GM18951 (cell line): ENCODE data around the gene HDDC3.

Source experiments
- POLR2A ChIP-seq: IDR thresholded peaks from 4 replicates; pipeline ENCODE4 v1.6.1; 2011; ENCODE audit warnings: mild to moderate bottlenecking; ENCODE audit not compliant: insufficient read length, insufficient read depth; ENCODE audit errors: extremely low read depth
- in situ Hi-C: fragments of 300-500 bp; cut with MboI; formaldehyde crosslinking; loops from one replicate; pipeline ENCODE4 v1.12.0; 2022; ENCODE audit warnings: low sequenced_read_pairs, mixed read lengths, inconsistent platforms; ENCODE audit not compliant: unreplicated experiment

HDDC3 gene

DNA sequence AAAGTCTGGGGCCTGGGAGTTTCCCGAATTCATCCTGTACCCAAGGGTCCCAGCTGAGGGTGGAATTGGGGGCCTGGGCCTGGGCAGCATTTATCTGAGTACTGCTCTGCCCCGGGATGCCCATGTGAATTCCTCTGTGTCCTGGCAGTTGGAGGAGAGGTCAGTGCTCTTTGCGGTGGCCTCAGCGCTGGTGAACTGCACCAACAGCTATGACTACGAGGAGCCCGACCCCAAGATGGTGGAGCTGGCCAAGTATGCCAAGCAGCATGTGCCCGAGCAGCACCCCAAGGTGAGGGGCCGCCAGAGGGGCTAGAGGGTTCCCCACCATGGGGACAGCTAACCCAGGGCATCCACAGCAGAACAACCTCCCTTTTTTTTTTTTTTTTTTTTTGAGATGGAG lies 16.2 kb upstream of the HDDC3 start:
- TF ChIP-seq POLR2A: no peak
- in situ Hi-C loops: no loop called here

DNA sequence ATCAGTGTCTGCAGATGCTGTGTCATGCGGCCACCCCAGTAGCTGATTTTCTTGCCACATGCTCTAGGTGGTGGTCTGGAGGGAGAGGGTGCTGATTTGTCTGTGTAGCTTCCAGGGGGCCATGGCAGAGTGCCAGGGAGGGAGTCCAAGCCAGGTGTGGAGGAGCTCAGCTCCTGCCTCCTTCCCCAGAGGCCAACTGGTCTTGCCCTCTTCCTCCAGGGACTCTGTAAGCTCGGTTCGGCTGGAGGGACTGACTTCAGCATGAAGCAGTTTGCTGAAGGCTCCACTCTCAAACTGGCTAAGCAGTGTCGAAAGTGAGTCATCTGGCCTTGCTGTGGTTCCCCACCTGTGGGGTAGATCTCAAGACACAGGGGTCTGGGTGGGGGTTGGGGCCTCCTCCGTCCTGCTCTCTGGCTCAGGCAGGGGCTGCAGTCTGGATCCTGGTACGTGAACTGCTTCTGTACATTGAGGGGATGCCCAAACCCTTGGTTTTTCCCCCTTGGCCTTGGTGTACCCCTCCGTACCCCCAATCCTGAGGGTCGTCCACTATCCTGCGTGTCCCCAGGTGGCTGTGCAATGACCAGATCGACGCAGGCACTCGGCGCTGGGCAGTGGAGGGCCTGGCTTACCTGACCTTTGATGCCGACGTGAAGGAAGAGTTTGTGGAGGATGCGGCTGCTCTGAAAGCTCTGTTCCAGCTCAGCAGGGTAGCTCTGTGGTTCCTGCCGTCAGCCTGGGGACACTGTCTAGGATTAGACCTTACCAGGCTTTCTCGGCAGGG lies 15.4 kb upstream of the HDDC3 start:
- TF ChIP-seq POLR2A: no peak
- in situ Hi-C loops: no loop called here

DNA sequence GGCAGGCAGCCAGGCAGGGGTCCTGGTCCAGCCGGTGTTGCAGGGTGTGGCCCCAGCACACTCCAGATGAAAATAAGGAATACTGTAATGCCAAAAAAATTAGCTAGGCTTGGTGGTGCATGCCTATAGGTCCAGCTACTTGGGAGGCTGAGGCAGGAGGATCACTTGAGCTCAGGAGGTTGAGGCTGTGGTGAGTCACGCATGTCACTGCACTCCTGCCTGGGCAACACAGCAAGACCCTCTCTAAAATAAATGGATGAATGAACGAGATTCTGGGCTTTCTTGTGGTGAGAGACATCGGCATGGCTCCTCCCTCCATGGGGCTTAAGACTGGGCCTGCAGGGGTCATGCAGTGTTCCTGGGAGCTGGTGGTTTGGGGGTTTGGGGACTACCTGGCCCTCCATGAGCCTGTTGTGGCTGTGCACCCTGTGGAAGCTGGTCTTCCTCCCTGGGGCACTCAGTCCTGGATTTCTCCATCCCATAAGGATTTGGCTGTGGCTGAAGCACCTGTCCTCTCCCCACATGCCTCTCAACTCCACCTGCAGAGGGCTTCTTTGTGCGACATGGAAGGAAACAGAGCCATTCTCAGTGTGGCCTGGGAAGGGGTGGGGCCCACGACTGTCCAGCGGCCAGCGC lies 14.7 kb upstream of the HDDC3 start:
- in situ Hi-C loops: no loop called here
- TF ChIP-seq POLR2A: no peak

DNA sequence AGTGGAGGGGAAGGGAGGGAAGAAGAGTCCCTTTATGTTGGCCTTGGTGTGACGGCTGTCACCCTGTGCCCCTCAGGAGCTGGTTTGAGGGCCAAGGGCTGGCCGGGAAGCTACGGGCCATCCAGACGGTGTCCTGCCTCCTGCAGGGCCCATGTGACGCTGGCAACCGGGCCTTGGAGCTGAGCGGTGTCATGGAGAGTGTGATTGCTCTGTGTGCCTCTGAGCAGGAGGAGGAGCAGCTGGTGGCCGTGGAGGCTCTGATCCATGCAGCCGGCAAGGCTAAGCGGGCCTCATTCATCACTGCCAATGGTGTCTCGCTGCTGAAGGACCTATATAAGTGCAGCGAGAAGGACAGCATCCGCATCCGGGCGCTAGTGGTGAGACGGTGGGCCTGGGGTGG lies 14.2 kb upstream of the HDDC3 start:
- TF ChIP-seq POLR2A: no peak
- in situ Hi-C loops: no loop called here

DNA sequence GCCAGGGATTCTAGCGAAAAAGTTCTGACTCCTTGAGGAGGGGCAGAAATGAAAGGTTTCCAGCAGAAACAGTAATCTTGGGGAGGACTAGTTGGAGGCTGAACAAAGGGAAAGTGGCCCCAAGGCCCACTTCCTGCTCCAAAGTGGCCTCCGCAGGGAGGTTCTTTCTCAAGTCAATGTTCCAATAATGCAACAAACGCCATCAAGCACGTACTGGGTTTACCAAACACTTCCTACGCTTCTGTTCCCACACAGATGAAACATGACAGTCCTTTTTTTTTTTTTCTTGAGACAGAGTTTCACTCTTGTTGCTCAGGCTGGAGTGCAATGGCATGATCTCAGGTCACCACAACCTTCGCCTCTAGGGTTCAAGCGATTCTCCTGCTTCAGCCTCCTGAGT lies 12.7 kb upstream of the HDDC3 start:
- in situ Hi-C loops: no loop called here

DNA sequence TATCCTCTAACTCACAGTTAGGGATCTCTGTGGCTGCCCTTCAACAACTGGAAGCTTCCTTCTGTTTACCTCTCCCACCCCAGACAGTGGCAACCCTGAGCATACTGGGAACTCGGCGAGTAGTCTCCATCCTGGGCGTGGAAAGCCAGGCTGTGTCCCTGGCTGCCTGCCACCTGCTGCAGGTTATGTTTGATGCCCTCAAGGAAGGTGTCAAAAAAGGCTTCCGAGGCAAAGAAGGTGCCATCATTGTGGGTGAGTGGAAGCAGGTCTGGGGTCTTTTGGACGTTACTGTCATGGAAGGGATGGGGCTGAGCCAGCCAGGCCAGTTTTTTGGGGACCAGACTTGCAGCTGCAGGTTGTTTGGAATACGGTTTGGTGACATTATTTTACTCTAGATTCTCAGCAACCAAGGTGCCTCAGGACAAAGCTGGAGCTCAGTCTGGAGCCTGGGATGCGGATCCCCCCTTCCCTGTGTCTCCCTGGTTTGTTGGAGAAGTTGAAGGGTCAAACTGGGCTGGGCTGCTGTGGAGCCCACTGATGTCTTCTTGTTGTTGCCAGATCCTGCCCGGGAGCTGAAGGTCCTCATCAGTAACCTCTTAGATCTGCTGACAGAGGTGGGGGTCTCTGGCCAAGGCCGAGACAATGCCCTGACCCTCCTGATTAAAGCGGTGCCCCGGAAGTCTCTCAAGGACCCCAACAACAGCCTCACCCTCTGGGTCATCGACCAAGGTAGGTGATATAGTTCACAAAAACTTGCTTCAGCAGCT lies 10.2 kb upstream of the HDDC3 start:
- TF ChIP-seq POLR2A: no peak
- in situ Hi-C loops: no loop called here

More for the DNA sequence above, 12.7 kb upstream of the HDDC3 start:
- TF ChIP-seq POLR2A: no peak

DNA sequence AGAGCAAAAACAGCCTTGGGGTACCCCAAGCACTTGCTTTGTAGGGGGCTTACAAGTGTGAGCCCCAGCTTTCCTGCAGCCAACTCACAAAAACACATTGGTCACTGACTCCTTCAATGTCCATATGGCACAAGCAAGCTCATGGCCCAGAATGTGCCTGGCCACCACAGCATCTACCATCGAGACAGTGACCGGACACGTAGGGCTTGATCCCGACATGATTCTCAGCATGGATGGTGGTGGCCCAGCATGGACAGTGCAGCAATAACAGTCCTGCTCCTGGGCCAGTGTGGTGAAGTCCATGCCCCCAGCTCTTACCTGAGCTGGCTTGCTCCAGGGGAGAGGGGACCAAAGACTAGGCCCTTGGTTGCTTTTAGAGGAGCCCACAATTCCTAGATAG lies 8.7 kb upstream of the HDDC3 start:
- in situ Hi-C loops: no loop called here
- no peak for TF ChIP-seq POLR2A

DNA sequence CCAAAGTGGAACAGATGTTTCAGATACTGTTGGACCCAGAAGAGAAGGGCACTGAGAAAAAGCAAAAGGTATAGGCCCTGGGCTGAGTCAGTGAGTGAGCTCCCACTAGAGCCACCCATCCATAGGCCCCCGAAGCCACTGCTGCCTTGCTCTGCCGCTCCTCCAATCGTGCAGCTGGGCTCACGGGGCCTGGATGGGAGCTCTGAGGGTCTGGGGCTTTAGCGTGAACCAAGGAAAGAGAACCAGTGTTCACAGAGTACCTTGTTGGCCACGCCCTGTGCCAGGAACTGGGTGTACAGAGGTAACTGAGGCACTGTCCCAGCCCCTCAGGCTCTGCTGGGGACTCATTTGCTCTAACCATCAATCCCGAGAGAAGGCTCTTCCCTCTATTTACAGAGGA lies 7.4 kb upstream of the HDDC3 start:
- in situ Hi-C loops: no loop called here
- no peak for TF ChIP-seq POLR2A

DNA sequence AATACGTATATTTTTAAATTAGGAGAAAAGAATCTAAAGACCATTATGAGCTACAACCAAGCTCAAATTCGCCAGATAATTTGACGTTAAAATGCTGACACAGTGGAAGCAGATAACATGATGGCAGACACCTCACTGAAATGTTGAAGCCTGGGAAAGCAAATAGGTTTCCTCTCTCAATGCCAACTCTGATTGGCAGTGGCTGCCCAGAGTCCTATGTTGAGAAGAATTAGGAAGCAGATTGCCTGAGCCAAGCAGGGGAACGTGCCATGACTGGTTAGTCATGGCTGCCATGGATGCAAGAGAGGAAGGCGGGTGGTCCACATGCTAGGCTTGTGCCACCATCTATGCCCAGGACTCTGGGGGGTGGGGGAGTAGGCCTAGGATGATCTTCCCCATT lies 5.9 kb upstream of the HDDC3 start:
- in situ Hi-C loops: no loop called here
- no peak for TF ChIP-seq POLR2A

DNA sequence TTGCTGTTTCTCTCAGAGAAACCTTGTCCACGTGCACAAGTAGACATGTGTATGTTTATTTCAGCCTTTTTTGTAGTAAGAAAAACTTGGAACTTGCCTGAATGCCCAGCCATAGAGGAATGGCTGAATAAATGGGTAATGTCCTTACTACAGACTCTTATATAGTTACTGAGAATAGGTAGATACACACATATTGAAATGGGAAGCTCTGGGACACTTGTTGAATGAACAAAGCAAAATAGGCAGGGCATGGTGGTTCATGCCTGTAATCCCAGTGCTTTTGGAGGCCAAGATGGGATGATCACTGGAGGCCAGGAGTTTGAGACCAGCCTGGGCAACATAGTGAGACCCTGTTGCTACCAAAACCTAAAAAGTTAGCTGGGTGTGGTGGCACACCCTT lies 4.5 kb upstream of the HDDC3 start:
- TF ChIP-seq POLR2A: no peak

DNA sequence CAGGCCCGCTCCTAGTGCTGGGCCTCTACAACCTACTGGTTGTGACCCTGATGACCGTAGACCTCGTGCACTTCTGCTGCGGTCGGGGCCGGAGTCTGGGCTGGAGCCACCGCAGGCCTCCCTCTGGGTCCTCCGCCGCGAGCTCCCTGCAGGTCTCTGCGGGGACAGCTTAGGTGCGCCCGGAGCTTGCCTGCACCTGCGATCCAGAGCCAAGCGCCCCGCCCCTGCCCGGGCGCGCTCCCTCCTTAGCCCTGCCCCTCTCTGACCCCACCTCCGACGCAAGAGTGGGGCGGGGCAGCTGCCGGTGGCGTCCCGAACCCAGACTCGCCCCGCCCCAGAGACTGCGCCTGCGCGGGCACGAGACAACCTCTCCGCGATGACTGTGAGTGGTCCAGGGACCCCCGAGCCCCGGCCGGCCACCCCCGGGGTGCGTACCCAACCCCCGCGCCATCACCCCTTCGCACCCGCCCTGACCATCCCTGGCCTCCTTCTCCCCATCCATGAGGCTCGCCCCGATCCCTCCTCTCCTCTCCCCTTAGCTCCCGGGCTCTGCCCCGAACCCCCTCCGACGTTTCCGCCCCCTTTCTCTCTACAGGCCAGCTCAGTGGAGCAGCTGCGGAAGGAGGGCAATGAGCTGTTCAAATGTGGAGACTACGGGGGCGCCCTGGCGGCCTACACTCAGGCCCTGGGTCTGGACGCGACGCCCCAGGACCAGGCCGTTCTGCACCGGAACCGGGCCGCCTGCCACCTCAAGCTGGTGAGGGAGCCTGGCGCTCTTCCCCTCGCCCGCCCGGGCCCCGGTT lies 2.8 kb upstream of the HDDC3 start, which contains the start of gene UNC45A:
Gene UNC45A, plus strand, starts transcription at position 337 of the 803 bp plus-strand sequence. Its CDS starts 40 bp downstream, at position 377.
- peak; percentile 68 for TF ChIP-seq POLR2A
- in situ Hi-C loops: no loop called here

More for the DNA sequence above, 4.5 kb upstream of the HDDC3 start:
- in situ Hi-C loops: no loop called here

DNA sequence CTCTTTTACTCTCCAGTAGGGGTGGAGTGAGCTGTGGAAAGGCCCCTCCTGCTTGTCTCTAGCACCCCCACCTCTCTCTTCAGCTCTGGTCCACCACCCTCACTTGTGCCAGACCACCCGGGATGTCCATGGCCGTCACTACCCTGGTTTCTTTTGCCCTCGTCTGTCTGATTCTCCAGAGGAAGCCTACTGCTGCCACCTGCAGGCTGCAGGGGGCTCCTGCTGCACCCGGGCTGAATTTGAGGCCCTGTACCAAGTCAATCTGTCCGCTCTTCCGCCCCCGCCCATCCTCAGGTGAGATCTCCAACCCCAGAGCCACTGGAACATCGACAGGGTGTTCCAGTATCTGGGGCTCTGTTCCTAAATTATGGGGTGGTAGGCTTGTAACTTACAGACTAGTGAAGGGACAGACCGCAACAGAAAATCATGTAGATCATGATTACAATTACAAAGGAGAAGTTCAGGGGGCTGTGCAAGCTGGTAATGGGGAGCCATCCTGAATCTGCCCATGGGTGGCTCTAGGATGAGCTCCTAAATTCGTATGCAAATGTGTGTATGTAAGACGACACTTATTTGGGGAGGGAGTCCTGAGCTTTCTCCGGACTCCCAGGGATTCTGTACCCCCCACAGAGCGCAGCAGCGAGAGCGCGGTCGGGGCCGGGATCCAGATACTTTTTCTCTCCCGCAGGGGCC lies 2.1 kb upstream of the HDDC3 start:
- no peak for TF ChIP-seq POLR2A
- in situ Hi-C loops: no loop called here

DNA sequence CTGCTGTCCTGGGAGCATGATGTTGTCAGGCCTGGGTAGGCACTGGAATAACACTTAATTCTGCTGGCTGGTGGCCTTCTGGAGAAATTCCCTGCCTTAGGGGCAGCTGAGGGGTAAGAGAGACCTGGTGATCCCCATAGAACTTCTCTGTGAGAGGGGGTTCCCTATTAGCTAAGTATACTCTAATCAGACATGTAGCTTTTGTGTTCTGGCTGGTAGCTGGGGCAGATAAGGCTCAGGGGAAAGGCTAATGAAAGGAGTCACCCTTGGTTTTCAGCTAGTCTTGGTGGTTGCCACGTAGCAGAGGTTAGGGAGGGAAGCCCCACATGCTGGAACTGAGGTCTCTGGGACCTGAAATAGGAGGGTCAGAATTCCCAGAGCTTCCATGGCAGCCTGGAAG lies 952 bp upstream of the HDDC3 start:
- in situ Hi-C loops: no loop called here
- TF ChIP-seq POLR2A: no peak

DNA sequence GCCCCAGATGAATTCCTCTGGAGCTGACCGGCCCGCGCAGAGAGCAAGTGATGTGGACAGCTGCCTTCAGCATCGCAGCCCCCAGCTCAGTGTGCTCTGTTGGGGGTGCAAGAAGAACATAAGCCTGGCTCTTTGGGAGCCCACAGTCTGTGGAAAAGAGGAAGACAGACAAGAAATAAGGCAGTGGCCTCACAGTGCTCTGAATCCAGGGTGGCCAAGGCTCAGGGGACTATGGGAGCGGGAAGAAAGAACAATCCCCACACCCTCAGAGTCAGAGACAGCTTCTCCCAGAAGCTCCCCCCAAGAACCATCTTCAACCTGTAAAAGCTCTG lies 277 bp upstream of the HDDC3 start:
- no peak for TF ChIP-seq POLR2A
- in situ Hi-C loops: no loop called here
